ENCODE results near the gene CD46.
"Not testable (repeated sequence)": the region's sequence is repeated elsewhere in the genome, so short reads cannot be mapped to it uniquely, and the experiment has no call there.

CD46 gene

GRCh38 chr1:207763091-207763490 is 11.2 kb downstream of the CD46 start:
- no peaks in the 10 kb centered on the region for H4K20me1 ChIP-seq (ENCODE audit: control insufficient read depth, insufficient read depth, low read depth, low read length)
- H3K36me3 ChIP-seq (ENCODE audit: control insufficient read depth, low read length): peaks cover 83% of the 10 kb centered on the region

GRCh38 chr1:207763972-207764371 is 12.1 kb downstream of the CD46 start:
- H3K36me3 ChIP-seq (ENCODE audit: control insufficient read depth, low read length): peaks cover 81% of the 10 kb centered on the region

More at GRCh38 chr1:207763091-207763490, 11.2 kb downstream of the CD46 start:
- H3F3A ChIP-seq (ENCODE audit: control insufficient read depth, insufficient read depth): peaks cover 5% of the 10 kb centered on the region; the same call in 1 of the 2 replicates
- no peaks in the 10 kb centered on the region for H3K9me2 ChIP-seq (replicated peaks; ENCODE audit: control insufficient read depth, low read length)
- no peaks in the 10 kb centered on the region; the same call in 1 of the 2 replicates for H3K79me2 ChIP-seq (ENCODE audit: control insufficient read depth, low read length)
- H3K9me3 ChIP-seq (ENCODE audit: control insufficient read depth, insufficient read depth, low read length): no peaks in the 10 kb centered on the region; the same call in 1 of the 2 replicates
- H3K4me1 ChIP-seq (ENCODE audit: control insufficient read depth, low read length): no peaks in the 10 kb centered on the region
- no peak overlapping the region for H3K4me2 ChIP-seq (ENCODE audit: low read length)
- H3K27me3 ChIP-seq (ENCODE audit: control insufficient read depth, low read length): no peaks in the 10 kb centered on the region
- H3K4me3 ChIP-seq (ENCODE audit: low read length): no peak overlapping the region
- H3K27ac ChIP-seq (ENCODE audit: low read depth, low read length): no peak overlapping the region
- no peak for TF ChIP-seq CTCF (IDR thresholded peaks at IDR 0.05; ENCODE audit: low read depth, low read length, poor library complexity, severe bottlenecking)
- no peak for TF ChIP-seq EZH2phosphoT487 (IDR thresholded peaks at IDR 0.05; ENCODE audit: borderline replicate concordance, low read length)

GRCh38 chr1:207766569-207766968 is 14.7 kb downstream of the CD46 start:
- Histone ChIP-seq H3K4me1 (ENCODE audit: control insufficient read depth, low read length) (no peaks in the 10 kb centered on the region), H3K9me3 (ENCODE audit: control insufficient read depth, insufficient read depth, low read length) (no peaks in the 10 kb centered on the region; the same call in 1 of the 2 replicates), H3K27me3 (ENCODE audit: control insufficient read depth, low read length) (no peaks in the 10 kb centered on the region), H3K4me2 (ENCODE audit: low read length) (no peak overlapping the region), H3F3A (ENCODE audit: control insufficient read depth, insufficient read depth) (peaks cover 5% of the 10 kb centered on the region; the same call in 1 of the 2 replicates), H3K4me3 (ENCODE audit: low read length) (no peak overlapping the region), H3K9me2 (replicated peaks; ENCODE audit: control insufficient read depth, low read length) (no peaks in the 10 kb centered on the region), H3K36me3 (ENCODE audit: control insufficient read depth, low read length) (peaks cover 66% of the 10 kb centered on the region), H3K79me2 (ENCODE audit: control insufficient read depth, low read length) (no peaks in the 10 kb centered on the region), H3K27ac (ENCODE audit: low read depth, low read length) (no peak overlapping the region), H4K20me1 (ENCODE audit: control insufficient read depth, insufficient read depth, low read depth, low read length) (no peaks in the 10 kb centered on the region)
- no peak for TF ChIP-seq CTCF (IDR thresholded peaks at IDR 0.05; ENCODE audit: low read depth, low read length, poor library complexity, severe bottlenecking)
- no peak for TF ChIP-seq EZH2phosphoT487 (IDR thresholded peaks at IDR 0.05; ENCODE audit: borderline replicate concordance, low read length)

More at GRCh38 chr1:207763972-207764371, 12.1 kb downstream of the CD46 start:
- Histone ChIP-seq H3F3A (ENCODE audit: control insufficient read depth, insufficient read depth) (peaks cover 5% of the 10 kb centered on the region; the same call in 1 of the 2 replicates), H3K79me2 (ENCODE audit: control insufficient read depth, low read length) (no peaks in the 10 kb centered on the region), H3K27ac (ENCODE audit: low read depth, low read length) (no peak overlapping the region), H3K9me3 (ENCODE audit: control insufficient read depth, insufficient read depth, low read length) (no peaks in the 10 kb centered on the region; the same call in 1 of the 2 replicates), H3K9me2 (replicated peaks; ENCODE audit: control insufficient read depth, low read length) (no peaks in the 10 kb centered on the region), H3K4me1 (ENCODE audit: control insufficient read depth, low read length) (no peaks in the 10 kb centered on the region), H3K4me3 (ENCODE audit: low read length) (no peak overlapping the region), H3K27me3 (ENCODE audit: control insufficient read depth, low read length) (no peaks in the 10 kb centered on the region), H4K20me1 (ENCODE audit: control insufficient read depth, insufficient read depth, low read depth, low read length) (no peaks in the 10 kb centered on the region), H3K4me2 (ENCODE audit: low read length) (no peak overlapping the region)
- TF ChIP-seq CTCF (IDR thresholded peaks at IDR 0.05; ENCODE audit: low read depth, low read length, poor library complexity, severe bottlenecking) (no peak), EZH2phosphoT487 (IDR thresholded peaks at IDR 0.05; ENCODE audit: borderline replicate concordance, low read length) (no peak)

- H3K79me2 ChIP-seq (ENCODE audit: control insufficient read depth, low read length); H3K27ac ChIP-seq (ENCODE audit: low read depth, low read length); H3K4me1 ChIP-seq (ENCODE audit: control insufficient read depth, low read length); H4K20me1 ChIP-seq (ENCODE audit: control insufficient read depth, insufficient read depth, low read depth, low read length); H3K9me2 ChIP-seq (replicated peaks; ENCODE audit: control insufficient read depth, low read length); H3K27me3 ChIP-seq (ENCODE audit: control insufficient read depth, low read length); H3K4me3 ChIP-seq (ENCODE audit: low read length); H3K9me3 ChIP-seq (ENCODE audit: control insufficient read depth, insufficient read depth, low read length); H3K4me2 ChIP-seq (ENCODE audit: low read length); H3F3A ChIP-seq (ENCODE audit: control insufficient read depth, insufficient read depth): not testable (repeated sequence)
- peaks cover 30% of the 10 kb centered on the region for H3K36me3 ChIP-seq (ENCODE audit: control insufficient read depth, low read length)
Measured at GRCh38 chr1:207770514-207770913, 18.7 kb downstream of the CD46 start.

GRCh38 chr1:207776045-207776444 is 24.2 kb downstream of the CD46 start:
- Histone ChIP-seq H3K36me3 (ENCODE audit: control insufficient read depth, low read length) (peaks cover 36% of the 10 kb centered on the region), H3K79me2 (ENCODE audit: control insufficient read depth, low read length) (peaks cover 15% of the 10 kb centered on the region)
- H3K27ac ChIP-seq (ENCODE audit: low read depth, low read length); H4K20me1 ChIP-seq (ENCODE audit: control insufficient read depth, insufficient read depth, low read depth, low read length); H3K9me3 ChIP-seq (ENCODE audit: control insufficient read depth, insufficient read depth, low read length); H3F3A ChIP-seq (ENCODE audit: control insufficient read depth, insufficient read depth); H3K4me3 ChIP-seq (ENCODE audit: low read length); H3K4me2 ChIP-seq (ENCODE audit: low read length); H3K4me1 ChIP-seq (ENCODE audit: control insufficient read depth, low read length); H3K27me3 ChIP-seq (ENCODE audit: control insufficient read depth, low read length); H3K9me2 ChIP-seq (replicated peaks; ENCODE audit: control insufficient read depth, low read length): not testable (repeated sequence)

GRCh38 chr1:207777412-207777811 is 25.6 kb downstream of the CD46 start:
- H3K4me3 ChIP-seq (ENCODE audit: low read length): not testable (repeated sequence)

More at GRCh38 chr1:207777412-207777811, 25.6 kb downstream of the CD46 start:
- H3K9me2 ChIP-seq (replicated peaks; ENCODE audit: control insufficient read depth, low read length); H4K20me1 ChIP-seq (ENCODE audit: control insufficient read depth, insufficient read depth, low read depth, low read length); H3F3A ChIP-seq (ENCODE audit: control insufficient read depth, insufficient read depth); H3K27ac ChIP-seq (ENCODE audit: low read depth, low read length); H3K27me3 ChIP-seq (ENCODE audit: control insufficient read depth, low read length); H3K4me1 ChIP-seq (ENCODE audit: control insufficient read depth, low read length); H3K9me3 ChIP-seq (ENCODE audit: control insufficient read depth, insufficient read depth, low read length); H3K4me2 ChIP-seq (ENCODE audit: low read length): not testable (repeated sequence)
- H3K36me3 ChIP-seq (ENCODE audit: control insufficient read depth, low read length): peaks cover 36% of the 10 kb centered on the region
- H3K79me2 ChIP-seq (ENCODE audit: control insufficient read depth, low read length): peaks cover 15% of the 10 kb centered on the region

Measured in DOHH2 (cell line).